GM13977 (cell line): ENCODE measurements around the gene RAB9A.

Source experiments
- DNase-seq: peaks from one replicate; pipeline ENCODE4 v3.0.0; 2012; ENCODE audit warnings: low spot score
- in situ Hi-C: fragments of 300-500 bp; cut with MboI; formaldehyde crosslinking; loops from one replicate; pipeline ENCODE4 v1.12.0; 2022; ENCODE audit warnings: low sequenced_read_pairs, low pct_unique_long_range_greater_than_20kb, mixed read lengths, inconsistent platforms; ENCODE audit not compliant: unreplicated experiment
- TF ChIP-seq, protein P1 (sequence below): IDR thresholded peaks from 2 replicates; pipeline ENCODE4 v1.5.1; 2012; ENCODE audit warnings: mild to moderate bottlenecking, control low read depth; ENCODE audit not compliant: insufficient read depth; ENCODE audit errors: extremely low read depth, missing control alignments

RAB9A gene

DNA sequence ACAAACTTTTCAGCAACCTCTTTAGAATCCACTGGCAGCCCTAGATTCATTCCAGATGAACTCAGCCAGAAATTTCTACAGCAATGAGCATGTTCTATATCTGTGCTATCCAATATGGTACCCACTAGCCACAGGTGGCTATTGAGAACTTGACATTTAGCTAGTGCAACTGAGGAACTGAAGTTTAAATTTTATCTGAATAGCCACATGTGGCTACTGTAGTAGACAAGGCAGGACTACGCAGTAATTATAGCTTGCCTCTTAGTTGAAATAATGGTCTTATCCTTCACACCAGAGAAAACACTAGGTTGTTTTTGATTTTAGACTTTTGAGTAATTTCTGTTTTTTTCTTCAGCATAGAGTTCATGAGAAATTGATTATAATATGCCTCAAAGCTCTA is 38.6 kb upstream of the RAB9A start:
- in situ Hi-C loops = loop anchor here (10.0 kb wide), 1 partner anchor 146 kb away; no protein-coding TSS in a partner anchor
- TF ChIP-seq, protein P1, sequence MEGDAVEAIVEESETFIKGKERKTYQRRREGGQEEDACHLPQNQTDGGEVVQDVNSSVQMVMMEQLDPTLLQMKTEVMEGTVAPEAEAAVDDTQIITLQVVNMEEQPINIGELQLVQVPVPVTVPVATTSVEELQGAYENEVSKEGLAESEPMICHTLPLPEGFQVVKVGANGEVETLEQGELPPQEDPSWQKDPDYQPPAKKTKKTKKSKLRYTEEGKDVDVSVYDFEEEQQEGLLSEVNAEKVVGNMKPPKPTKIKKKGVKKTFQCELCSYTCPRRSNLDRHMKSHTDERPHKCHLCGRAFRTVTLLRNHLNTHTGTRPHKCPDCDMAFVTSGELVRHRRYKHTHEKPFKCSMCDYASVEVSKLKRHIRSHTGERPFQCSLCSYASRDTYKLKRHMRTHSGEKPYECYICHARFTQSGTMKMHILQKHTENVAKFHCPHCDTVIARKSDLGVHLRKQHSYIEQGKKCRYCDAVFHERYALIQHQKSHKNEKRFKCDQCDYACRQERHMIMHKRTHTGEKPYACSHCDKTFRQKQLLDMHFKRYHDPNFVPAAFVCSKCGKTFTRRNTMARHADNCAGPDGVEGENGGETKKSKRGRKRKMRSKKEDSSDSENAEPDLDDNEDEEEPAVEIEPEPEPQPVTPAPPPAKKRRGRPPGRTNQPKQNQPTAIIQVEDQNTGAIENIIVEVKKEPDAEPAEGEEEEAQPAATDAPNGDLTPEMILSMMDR = no peak
- no peak for DNase-seq

DNA sequence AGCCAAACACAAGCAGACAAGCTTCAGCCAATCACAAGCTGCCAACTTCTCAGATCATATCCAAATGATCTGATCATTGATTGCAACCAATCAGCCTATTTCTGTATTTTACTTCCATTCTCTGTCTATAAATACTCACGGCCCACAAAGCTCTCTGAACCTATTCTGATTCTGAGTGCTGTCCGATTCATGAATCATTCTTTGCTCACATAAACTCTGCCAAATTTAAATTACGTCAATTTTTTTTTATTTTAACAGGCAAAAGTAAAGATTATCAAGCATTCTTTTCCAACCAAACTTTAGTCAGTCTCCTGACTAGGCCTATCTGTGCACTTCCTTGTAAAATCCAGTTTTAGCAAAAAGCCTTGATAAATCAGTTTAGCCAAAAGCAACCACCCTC is 37.8 kb upstream of the RAB9A start:
- TF ChIP-seq, protein P1 = no peak
- DNase-seq = no peak
- in situ Hi-C loops = loop anchor here (10.0 kb wide), 1 partner anchor 146 kb away; no protein-coding TSS in a partner anchor

DNA sequence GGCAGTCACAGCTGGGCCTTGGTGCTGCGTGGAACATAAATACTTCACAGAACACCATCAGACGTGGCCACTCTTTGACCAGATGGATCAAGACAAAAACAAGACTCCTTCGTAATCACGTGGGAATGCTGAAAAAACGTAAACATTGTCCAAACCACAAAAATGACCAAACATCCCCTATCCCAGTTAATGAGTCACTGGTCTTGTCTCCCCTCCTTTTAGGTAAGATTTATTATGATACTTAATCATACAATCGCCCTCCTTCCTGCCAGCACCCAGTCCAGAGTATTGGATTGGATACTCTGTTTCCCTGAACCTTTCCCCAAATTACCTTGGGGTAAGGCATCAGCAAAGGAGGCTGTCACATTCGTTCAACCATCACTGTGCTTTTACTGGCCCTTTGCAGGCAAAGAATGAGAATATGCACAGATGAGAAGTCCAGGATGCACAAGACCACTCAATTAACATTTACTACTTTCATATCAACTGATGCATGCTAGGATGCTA is 36.6 kb upstream of the RAB9A start:
- no peak for DNase-seq
- TF ChIP-seq, protein P1 = no peak
- in situ Hi-C loops = loop anchor here (10.0 kb wide), 1 partner anchor 148 kb away; no protein-coding TSS in a partner anchor

DNA sequence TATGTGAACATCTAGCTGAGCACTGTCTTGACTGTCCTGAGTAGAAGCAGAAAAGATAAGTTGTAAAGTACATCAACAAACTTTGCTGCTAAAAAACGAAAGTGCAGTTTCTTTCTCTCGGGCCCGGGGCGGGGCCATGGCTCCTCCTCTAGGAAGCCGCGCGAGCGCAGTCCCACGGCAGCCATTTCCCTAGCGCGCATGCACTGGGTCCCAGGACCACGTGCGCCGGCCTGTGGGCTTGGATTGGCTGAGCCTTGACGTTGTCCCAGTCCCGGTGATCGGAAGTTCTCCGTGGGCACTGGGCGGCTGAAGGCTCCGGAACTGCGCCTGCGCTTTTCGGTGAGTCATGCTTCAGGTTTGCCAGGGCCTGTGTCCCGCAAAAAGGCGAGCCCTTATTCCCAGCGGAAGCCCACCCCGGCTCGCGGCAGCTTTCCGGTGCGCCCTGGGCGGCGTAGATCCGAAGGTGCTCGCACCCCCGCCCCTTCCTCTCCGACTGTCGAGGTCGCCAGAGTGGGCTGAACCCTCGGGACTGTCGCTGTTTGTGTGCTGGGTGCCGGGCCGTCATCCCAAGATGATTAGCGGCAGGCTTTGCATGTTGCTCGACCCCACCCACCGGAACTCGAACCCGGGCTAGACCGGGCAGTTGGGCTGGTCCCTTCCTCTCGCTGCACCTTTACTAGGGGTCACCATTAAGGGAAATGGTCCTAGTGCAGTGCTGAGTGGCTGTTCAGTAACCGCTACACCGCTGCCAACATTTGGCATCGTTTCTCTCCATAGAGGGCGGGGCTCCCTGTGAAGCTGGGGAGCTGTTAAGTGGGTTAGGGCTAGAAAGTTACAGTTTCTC is 35.9 kb upstream of the RAB9A start, which contains the start of gene TCEANC:
Gene TCEANC, plus strand, starts transcription at position 292 of the 844 bp plus-strand sequence. CDS start 9,368 bp downstream, outside the sequence.
- in situ Hi-C loops = loop anchor here (10.0 kb wide), 1 partner anchor 148 kb away; no protein-coding TSS in a partner anchor
- peak; percentile 89 for DNase-seq
- TF ChIP-seq, protein P1 = no peak

DNA sequence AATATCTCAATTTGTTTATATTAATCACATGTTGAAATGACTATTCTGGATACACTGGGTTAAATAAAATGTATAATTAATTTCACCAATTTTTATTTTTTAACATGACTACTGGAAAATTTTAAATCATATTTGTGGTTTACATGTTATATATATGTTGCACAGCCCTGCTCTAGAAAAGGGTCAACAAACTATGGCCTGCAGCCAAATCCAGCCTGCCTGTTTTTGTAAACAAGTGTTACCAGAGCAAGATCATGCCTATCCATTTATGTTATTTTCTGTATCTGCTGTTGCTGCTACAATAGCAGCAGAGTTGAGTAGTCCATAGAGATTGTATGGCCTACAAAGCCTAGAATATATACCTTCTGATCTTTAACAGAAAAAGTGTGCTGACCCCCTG is 34.8 kb upstream of the RAB9A start:
- in situ Hi-C loops = loop anchor here (10.0 kb wide), 1 partner anchor 149 kb away; no protein-coding TSS in a partner anchor

DNA sequence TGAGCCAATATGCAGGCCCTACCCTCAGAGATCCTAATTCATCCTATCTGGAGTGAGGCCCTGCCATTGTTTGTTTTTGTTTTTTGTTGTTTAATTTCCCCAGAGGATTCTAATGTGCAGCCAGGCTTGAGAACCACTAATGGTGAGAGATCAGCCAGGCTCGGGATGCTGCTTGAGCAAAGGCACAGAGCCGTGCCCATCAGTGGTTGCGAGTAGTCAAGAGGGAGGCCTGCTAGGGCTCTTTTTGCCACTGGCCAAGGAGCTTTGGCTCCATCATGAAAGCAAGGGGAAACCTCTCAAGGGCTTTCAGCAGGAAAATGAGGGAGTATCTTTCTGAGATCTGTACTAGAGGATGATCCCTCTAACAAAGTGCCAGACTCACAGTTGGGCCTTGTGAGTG is 33.3 kb upstream of the RAB9A start:
- TF ChIP-seq, protein P1 = no peak
- DNase-seq = no peak
- in situ Hi-C loops = loop anchor here (5.0 to 10.0 kb wide), 2 partner anchors 151 to 372 kb away; partner anchors contain the start of gene GEMIN8

More for the DNA sequence above, 34.8 kb upstream of the RAB9A start:
- DNase-seq = no peak
- TF ChIP-seq, protein P1 = no peak
